ENCODE data around the gene RAP1GDS1.

DNA sequence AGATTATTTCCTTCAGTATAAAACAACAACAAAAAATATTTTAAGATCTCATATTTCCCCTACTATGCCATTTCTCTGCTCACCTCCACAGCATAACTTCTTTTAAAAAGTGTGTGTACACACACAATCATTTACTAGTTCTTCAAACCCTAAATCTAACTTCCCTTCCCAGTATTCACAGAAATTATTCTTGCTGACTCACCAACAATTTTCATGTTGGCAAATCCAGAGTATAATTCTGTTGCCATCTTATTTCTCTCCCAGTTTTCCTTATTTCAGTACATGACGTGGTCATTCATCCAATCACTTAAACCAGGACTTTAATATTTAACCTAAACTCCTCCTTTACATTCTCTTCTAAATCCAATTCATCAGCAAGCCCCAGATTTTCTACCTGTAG lies 11.4 kb upstream of the RAP1GDS1 start:
- TF ChIP-seq, protein P1, sequence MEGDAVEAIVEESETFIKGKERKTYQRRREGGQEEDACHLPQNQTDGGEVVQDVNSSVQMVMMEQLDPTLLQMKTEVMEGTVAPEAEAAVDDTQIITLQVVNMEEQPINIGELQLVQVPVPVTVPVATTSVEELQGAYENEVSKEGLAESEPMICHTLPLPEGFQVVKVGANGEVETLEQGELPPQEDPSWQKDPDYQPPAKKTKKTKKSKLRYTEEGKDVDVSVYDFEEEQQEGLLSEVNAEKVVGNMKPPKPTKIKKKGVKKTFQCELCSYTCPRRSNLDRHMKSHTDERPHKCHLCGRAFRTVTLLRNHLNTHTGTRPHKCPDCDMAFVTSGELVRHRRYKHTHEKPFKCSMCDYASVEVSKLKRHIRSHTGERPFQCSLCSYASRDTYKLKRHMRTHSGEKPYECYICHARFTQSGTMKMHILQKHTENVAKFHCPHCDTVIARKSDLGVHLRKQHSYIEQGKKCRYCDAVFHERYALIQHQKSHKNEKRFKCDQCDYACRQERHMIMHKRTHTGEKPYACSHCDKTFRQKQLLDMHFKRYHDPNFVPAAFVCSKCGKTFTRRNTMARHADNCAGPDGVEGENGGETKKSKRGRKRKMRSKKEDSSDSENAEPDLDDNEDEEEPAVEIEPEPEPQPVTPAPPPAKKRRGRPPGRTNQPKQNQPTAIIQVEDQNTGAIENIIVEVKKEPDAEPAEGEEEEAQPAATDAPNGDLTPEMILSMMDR (conservative IDR thresholded peaks at IDR 0.05 in 1 of 2, IDR thresholded peaks at IDR 0.05 in 1 of 2; ENCODE audit: extremely low read depth in 1 of 2, insufficient read depth in 1 of 2, low read depth in 1 of 2, low read length in 2 of 2) = no peak
- no peak for TF ChIP-seq EZH2 (IDR thresholded peaks at IDR 0.05; ENCODE audit: borderline replicate concordance, low read length)

Measured in mammary epithelial cell (primary cell).